MM.1S (cell line): ENCODE data around the gene NUP98.

Experiments used
- EZH2phosphoT487 ChIP-seq: fragments of 300-600 bp; sonication (generic); IDR thresholded peaks from 2 replicates; pipeline ENCODE4 v1.6.1; 2018; ENCODE audit warnings: antibody characterized with exemption, low read length
- TF ChIP-seq, protein P1 (sequence below): fragments of 300-600 bp; sonication (generic); IDR thresholded peaks from 2 replicates; pipeline ENCODE4 v1.5.1; 2016; ENCODE audit warnings: antibody characterized with exemption, low read length, mixed read lengths

DNA sequence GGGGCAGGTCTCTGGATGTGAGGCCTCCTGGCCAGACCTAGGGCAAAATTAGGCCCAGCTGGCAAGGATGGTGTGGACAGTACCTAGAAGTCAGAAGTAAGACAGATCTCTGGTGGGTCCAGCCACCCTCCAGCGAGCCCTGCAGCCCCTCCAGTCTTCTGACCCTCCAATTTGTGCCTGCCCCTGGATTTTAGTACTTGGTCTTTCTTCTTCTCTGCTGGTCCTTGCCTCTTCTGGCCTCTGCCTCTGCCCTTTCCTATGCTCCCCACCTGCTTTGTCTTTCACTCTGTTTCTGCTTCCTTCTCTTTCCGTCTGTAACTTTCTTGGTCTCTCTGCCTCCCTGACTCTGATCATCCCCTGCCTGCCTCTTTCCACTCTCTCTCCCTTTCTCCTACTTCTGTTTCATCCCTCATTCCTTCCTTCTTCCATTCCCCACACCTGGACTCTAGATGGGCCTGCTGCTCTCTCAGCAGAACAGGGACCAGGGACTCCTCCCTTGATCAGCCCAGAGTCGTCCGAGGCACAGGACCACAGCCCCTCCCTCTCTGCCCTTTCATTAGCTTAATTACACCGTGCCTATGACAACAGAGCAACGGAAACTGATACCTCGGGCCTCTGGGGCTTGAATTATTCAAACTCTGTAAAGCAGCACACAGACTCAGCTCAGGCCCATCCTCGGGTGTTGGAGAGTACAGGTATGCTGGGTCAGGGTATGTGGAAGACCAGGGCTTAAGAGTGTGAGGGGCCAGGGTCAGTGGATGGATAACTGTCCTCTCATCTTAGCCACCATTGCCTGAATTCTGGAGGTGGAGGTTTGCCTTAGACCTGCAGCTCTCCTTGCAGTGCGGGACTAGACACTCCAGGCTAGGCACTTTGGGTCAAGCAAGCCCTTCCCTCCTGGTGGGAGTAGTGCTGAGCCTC, 125.8 kb downstream of the NUP98 start, which contains the start of gene CHRNA10:
- TF ChIP-seq, protein P1, sequence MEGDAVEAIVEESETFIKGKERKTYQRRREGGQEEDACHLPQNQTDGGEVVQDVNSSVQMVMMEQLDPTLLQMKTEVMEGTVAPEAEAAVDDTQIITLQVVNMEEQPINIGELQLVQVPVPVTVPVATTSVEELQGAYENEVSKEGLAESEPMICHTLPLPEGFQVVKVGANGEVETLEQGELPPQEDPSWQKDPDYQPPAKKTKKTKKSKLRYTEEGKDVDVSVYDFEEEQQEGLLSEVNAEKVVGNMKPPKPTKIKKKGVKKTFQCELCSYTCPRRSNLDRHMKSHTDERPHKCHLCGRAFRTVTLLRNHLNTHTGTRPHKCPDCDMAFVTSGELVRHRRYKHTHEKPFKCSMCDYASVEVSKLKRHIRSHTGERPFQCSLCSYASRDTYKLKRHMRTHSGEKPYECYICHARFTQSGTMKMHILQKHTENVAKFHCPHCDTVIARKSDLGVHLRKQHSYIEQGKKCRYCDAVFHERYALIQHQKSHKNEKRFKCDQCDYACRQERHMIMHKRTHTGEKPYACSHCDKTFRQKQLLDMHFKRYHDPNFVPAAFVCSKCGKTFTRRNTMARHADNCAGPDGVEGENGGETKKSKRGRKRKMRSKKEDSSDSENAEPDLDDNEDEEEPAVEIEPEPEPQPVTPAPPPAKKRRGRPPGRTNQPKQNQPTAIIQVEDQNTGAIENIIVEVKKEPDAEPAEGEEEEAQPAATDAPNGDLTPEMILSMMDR, result no peak
- no peak for TF ChIP-seq EZH2phosphoT487
